HCT116 (cell line): ENCODE results near the gene COA7. TPM values are rescaled to one million over a fixed set of nuclear protein-coding genes. Genes with fewer than 3 reads are reported as not detected.

Experiments
- ATAC-seq: fragments of 200-7000 bp; cut with Tn5 transposase; 2 replicates; pipeline ENCODE4 v1.9.1; 2020; ENCODE audit warnings: mild to moderate bottlenecking, moderate library complexity
- BruUV-seq: library from RNA; stranded (reverse); fragments of 400-500 nt; replicated peaks from 2 replicates; lab custom pipeline; 2021; lab: Mats Ljungman, UMichigan
- CTCF ChIA-PET: fragments of 300-600 bp; sonication (Branson Sonifier 250); formaldehyde crosslinking; loops from one replicate; lab custom pipeline; 2021; ENCODE audit warnings: antibody characterized with exemption; lab: Charles Lee
- POLR2A ChIA-PET: fragments of 300-600, 350-600 bp; sonication (Branson Sonifier 250); formaldehyde crosslinking; loops from one replicate; lab custom pipeline; 2021; ENCODE audit warnings: antibody characterized with exemption; lab: Charles Lee
- RAD21 ChIA-PET, 2 experiments: fragments of 300-600 bp; sonication (Branson Sonifier 250); formaldehyde crosslinking; loops; one replicate each; lab custom pipeline; 2023; ENCODE audit warnings: low total read pairs in 2 of 2; ENCODE audit not compliant: uncharacterized antibody in 2 of 2, unreplicated experiment in 2 of 2, low non-redundant PET in 1 of 2; lab: Charles Lee
- DNase-seq: peaks from one replicate; pipeline ENCODE4 v3.0.0-alpha.2; 2010; ENCODE audit warnings: low read depth, low spot score
- H2AFZ ChIP-seq: fragments of 200-600 bp; shearing (Covaris generic), sonication (generic); 2 replicates; pipeline ENCODE4 v1.6.1; 2017; ENCODE audit warnings: low read depth, mixed run types, mixed read lengths, antibody characterized with exemption, low read length; ENCODE audit not compliant: poor library complexity, severe bottlenecking
- H3K27ac ChIP-seq: 2 replicates; pipeline ENCODE4 v1.5.1; 2012; ENCODE audit warnings: low read depth, low read length
- H3K27me3 ChIP-seq: fragments of 200-600 bp; sonication (generic); 2 replicates; pipeline ENCODE4 v1.6.1; 2016; ENCODE audit warnings: mixed run types, low read length, mixed read lengths; ENCODE audit not compliant: insufficient read depth
- H3K36me3 ChIP-seq, 2 experiments: fragments of 200-500 bp in 1 of 2; fragments of 200-600 bp in 1 of 2; sonication (Bioruptor generic) in 1 of 2; sonication (generic) in 1 of 2; 2 replicates each; pipeline versions ENCODE4 v1.5.1 to v1.6.1; 2014 to 2016; ENCODE audit warnings: low read length in 2 of 2, inconsistent platforms in 1 of 2, mixed read lengths in 1 of 2, mixed run types in 1 of 2; ENCODE audit not compliant: insufficient read depth in 2 of 2, control insufficient read depth in 1 of 2
- H3K4me1 ChIP-seq, 2 experiments: fragments of 200-600 bp in 1 of 2; sonication (generic) in 1 of 2; 2 replicates each; pipeline versions ENCODE4 v1.5.1 to v1.6.1; 2012 to 2017; ENCODE audit warnings: low read length in 2 of 2, inconsistent platforms in 1 of 2, mild to moderate bottlenecking in 1 of 2, mixed read lengths in 1 of 2, mixed run types in 1 of 2, moderate library complexity in 1 of 2; ENCODE audit not compliant: insufficient read depth in 2 of 2, control insufficient read depth in 1 of 2
- H3K4me2 ChIP-seq: fragments of 200-600 bp; sonication (generic); 2 replicates; pipeline ENCODE4 v1.6.1; 2017; ENCODE audit warnings: mixed run types, low read length, mixed read lengths
- H3K4me3 ChIP-seq, 2 experiments: fragments of 200-600 bp in 1 of 2; sonication (generic) in 1 of 2; replicated peaks in 1 of 2; 2 replicates each; pipeline ENCODE4 v1.5.1; 2011 to 2016; ENCODE audit warnings: low read length in 2 of 2, control low read depth in 1 of 2, low read depth in 1 of 2, mild to moderate bottlenecking in 1 of 2, mixed read lengths in 1 of 2, mixed run types in 1 of 2
- H3K79me2 ChIP-seq: fragments of 200-600 bp; sonication (generic); 2 replicates; pipeline ENCODE4 v1.6.1; 2017; ENCODE audit warnings: mild to moderate bottlenecking, mixed run types, low read length, moderate library complexity, mixed read lengths; ENCODE audit not compliant: insufficient read depth
- H3K9ac ChIP-seq: fragments of 200-600 bp; sonication (generic); 2 replicates; pipeline ENCODE4 v1.6.1; 2016; ENCODE audit warnings: low read length, mixed read lengths
- H3K9me2 ChIP-seq: fragments of 200-600 bp; sonication (generic), shearing (Covaris generic); 2 replicates; pipeline ENCODE4 v1.6.1; 2017; ENCODE audit warnings: mixed run types, mild to moderate bottlenecking, moderate library complexity; ENCODE audit not compliant: insufficient read depth
- H3K9me3 ChIP-seq, 2 experiments: fragments of 200-500 bp in 1 of 2; fragments of 200-600 bp in 1 of 2; sonication (Bioruptor generic) in 1 of 2; sonication (generic) in 1 of 2; 2 replicates each; pipeline ENCODE4 v1.6.1; 2014 to 2017; ENCODE audit warnings: low read length in 2 of 2, mixed read lengths in 2 of 2, inconsistent platforms in 1 of 2, low read depth in 1 of 2, mild to moderate bottlenecking in 1 of 2, mixed run types in 1 of 2, moderate library complexity in 1 of 2; ENCODE audit not compliant: control insufficient read depth in 1 of 2, insufficient read depth in 1 of 2
- H4K20me1 ChIP-seq: fragments of 200-600 bp; sonication (generic), shearing (Covaris generic); 2 replicates; pipeline ENCODE4 v1.6.1; 2017; ENCODE audit warnings: mixed run types, mild to moderate bottlenecking, moderate library complexity; ENCODE audit not compliant: insufficient read depth
- ELF1 ChIP-seq: IDR thresholded peaks from 2 replicates; pipeline ENCODE4 v1.6.1; 2012; ENCODE audit warnings: low read depth, borderline replicate concordance
- FOSL1 ChIP-seq: IDR thresholded peaks from 2 replicates; pipeline ENCODE4 v1.6.1; 2012; ENCODE audit warnings: low read depth
- POLR2AphosphoS5 ChIP-seq: IDR thresholded peaks from 2 replicates; pipeline ENCODE4 v1.6.1; 2011; ENCODE audit warnings: mild to moderate bottlenecking, low read depth, low read length, moderate library complexity
- SIN3A ChIP-seq: IDR thresholded peaks from 2 replicates; pipeline ENCODE4 v1.6.1; 2012; ENCODE audit warnings: low read depth
- YY1 ChIP-seq: IDR thresholded peaks from 2 replicates; pipeline ENCODE4 v1.6.1; 2011; ENCODE audit warnings: low read length, low read depth, moderate library complexity, mild to moderate bottlenecking; ENCODE audit not compliant: insufficient replicate concordance; ENCODE audit errors: extremely low read depth
- ZBTB33 ChIP-seq: IDR thresholded peaks from 2 replicates; pipeline ENCODE4 v1.6.1; 2011; ENCODE audit warnings: mild to moderate bottlenecking, low read length, moderate library complexity; ENCODE audit not compliant: insufficient replicate concordance; ENCODE audit errors: extremely low read depth
- intact Hi-C: fragments of 100-400 bp; cut with micrococcal nuclease; formaldehyde crosslinking; loops from 2 replicates; pipeline ENCODE4 v1.10.0; 2022
- total RNA-seq: library from RNA; stranded (reverse); gene quantifications from one replicate; pipeline ENCODE4 v1.2.1, GENCODE V29; 2021; ENCODE audit not compliant: unreplicated experiment

COA7 gene
- total RNA-seq, 1 experiment from 2014 or later, result 43.6 TPM

GRCh38 chr1:52684545-52684944, 13.6 kb downstream of the COA7 start:
- Histone ChIP-seq H3K4me3 (no peak overlapping the region), H3K9me3 (no peaks in the 10 kb centered on the region), H3K9me2 (no peaks in the 10 kb centered on the region), H3K36me3 (peaks cover 23 to 26% of the 10 kb centered on the region in 2 experiments; a peak in 3 of 4 replicates), H3K79me2 (peaks cover 14% of the 10 kb centered on the region), H3K4me2 (no peak overlapping the region), H3K27ac (no peak overlapping the region), H2AFZ (no peak overlapping the region), H4K20me1 (0 out of 2 replicates have a peak, but pooled peaks cover 3% of the 10 kb centered on the region), H3K9ac (no peak overlapping the region), H3K27me3 (no peaks in the 10 kb centered on the region), H3K4me1 (no peaks in the 10 kb centered on the region)
- ChIA-PET CTCF (no interaction called here), RAD21 (no interaction called here), POLR2A (no interaction called here)
- DNase-seq, result no peak
- TF ChIP-seq ELF1 (no peak), FOSL1 (no peak), SIN3A (no peak), POLR2AphosphoS5 (no peak), ZBTB33 (no peak)
- BruUV-seq, result no TSS peak
- intact Hi-C loops, result loop anchor here (2.0 kb wide), 1 partner anchor 788 kb away; no protein-coding TSS in a partner anchor
- no peak for ATAC-seq

- BruUV-seq, result no TSS peak
- ChIA-PET CTCF (interaction anchor here (0.7 kb wide), 1 partner anchor 101 kb away, joined by 4 read pairs; no protein-coding TSS in a partner anchor), RAD21 (no interaction called here), POLR2A (no interaction called here)
- Histone ChIP-seq H3K9me2 (no peaks in the 10 kb centered on the region), H2AFZ (no peak overlapping the region), H3K36me3 (peaks cover 19 to 26% of the 10 kb centered on the region in 2 experiments; a peak in 3 of 4 replicates), H3K4me3 (no peak overlapping the region), H3K4me2 (no peak overlapping the region), H3K9ac (no peak overlapping the region), H3K9me3 (no peaks in the 10 kb centered on the region), H3K4me1 (no peaks in the 10 kb centered on the region), H3K27ac (no peak overlapping the region), H4K20me1 (0 out of 2 replicates have a peak, but pooled peaks cover 3% of the 10 kb centered on the region), H3K79me2 (peaks cover 10% of the 10 kb centered on the region; the same call in 1 of the 2 replicates), H3K27me3 (no peaks in the 10 kb centered on the region)
- ATAC-seq, result no peak
- no peak for DNase-seq
- TF ChIP-seq ELF1 (no peak), YY1 (no peak)
- intact Hi-C loops, result no loop called here
Observed at GRCh38 chr1:52683367-52683940, 14.7 kb downstream of the COA7 start.
